Testis (tissue), 2 donors: ENCODE data around the gene GPNMB.

Experiments used
- CTCF ChIP-seq, 3 experiments: fragments of 450-650 bp in 2 of 3; fragments of 200-600 bp in 1 of 3; sonication (generic) in 1 of 3; IDR thresholded peaks; one replicate each; pipeline ENCODE4 v1.5.1; 2016 to 2019; ENCODE audit warnings: antibody characterized with exemption in 3 of 3, mild to moderate bottlenecking in 2 of 3, moderate library complexity in 1 of 3
- POLR2A ChIP-seq: fragments of 450-650 bp; IDR thresholded peaks from one replicate; pipeline ENCODE4 v1.6.1; 2017; ENCODE audit warnings: antibody characterized with exemption, mild to moderate bottlenecking, moderate library complexity

- TF ChIP-seq CTCF (IDR thresholded peaks at IDR 0.05) (no peak), POLR2A (no peak)
These were observed 15.9 kb upstream of the GPNMB start for GRCh38 chr7:23230641-23231101.
